ENCODE data around the gene CTNNA1.

DNA sequence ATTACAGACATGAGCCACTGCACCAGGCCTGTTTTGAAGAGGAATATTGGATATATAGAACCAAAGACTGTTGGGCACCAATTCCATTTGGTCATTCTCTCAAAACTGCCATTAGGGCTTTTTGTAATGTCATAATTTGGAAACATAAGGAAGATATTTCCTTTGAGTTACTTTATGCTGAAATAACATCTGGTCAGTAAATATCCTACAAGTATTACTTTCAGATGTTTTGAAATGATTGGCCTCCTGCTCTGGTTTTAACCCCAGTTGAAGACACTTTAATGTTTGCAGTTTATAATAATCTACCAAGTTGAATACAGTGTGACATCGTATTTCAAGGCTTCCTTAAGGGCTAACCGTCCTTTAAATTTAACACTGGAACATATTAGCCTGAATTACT lies 88.3 kb downstream of the CTNNA1 start:
- TF ChIP-seq POLR2AphosphoS5 (IDR thresholded peaks at IDR 0.05; ENCODE audit: insufficient read depth in 1 of 2, low read depth in 1 of 2) (no peak), POLR2A (IDR thresholded peaks at IDR 0.05) (no peak)
- TF ChIP-seq, protein P1, sequence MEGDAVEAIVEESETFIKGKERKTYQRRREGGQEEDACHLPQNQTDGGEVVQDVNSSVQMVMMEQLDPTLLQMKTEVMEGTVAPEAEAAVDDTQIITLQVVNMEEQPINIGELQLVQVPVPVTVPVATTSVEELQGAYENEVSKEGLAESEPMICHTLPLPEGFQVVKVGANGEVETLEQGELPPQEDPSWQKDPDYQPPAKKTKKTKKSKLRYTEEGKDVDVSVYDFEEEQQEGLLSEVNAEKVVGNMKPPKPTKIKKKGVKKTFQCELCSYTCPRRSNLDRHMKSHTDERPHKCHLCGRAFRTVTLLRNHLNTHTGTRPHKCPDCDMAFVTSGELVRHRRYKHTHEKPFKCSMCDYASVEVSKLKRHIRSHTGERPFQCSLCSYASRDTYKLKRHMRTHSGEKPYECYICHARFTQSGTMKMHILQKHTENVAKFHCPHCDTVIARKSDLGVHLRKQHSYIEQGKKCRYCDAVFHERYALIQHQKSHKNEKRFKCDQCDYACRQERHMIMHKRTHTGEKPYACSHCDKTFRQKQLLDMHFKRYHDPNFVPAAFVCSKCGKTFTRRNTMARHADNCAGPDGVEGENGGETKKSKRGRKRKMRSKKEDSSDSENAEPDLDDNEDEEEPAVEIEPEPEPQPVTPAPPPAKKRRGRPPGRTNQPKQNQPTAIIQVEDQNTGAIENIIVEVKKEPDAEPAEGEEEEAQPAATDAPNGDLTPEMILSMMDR (IDR thresholded peaks at IDR 0.05): no peak
